Measurements from ENCODE around the gene ZCWPW1.
A peak's percentile ranks its signal among the peaks of the same experiment; 100 is the strongest.

GRCh38 chr7:100456562-100456961, 28.1 kb upstream of the ZCWPW1 start:
- no peak for TF ChIP-seq YY1 (IDR thresholded peaks at IDR 0.05; ENCODE audit: low read depth, low read length)
- TF ChIP-seq CHD2 (IDR thresholded peaks at IDR 0.05; ENCODE audit: low read length) = no peak
- TF ChIP-seq CTCF (IDR thresholded peaks at IDR 0.05; ENCODE audit: control extremely low read depth in 1 of 3, insufficient read depth in 1 of 3, low read depth in 1 of 3, low read length in 3 of 3) = peak; percentile 32 to 41 (median 34); a peak in 3 of 4 replicates
- no peak for TF ChIP-seq POLR2AphosphoS5 (IDR thresholded peaks at IDR 0.05; ENCODE audit: low read depth, low read length)
- TF ChIP-seq HDAC6 (IDR thresholded peaks at IDR 0.05; ENCODE audit: low read depth, low read length) = no peak
- no peak for TF ChIP-seq MAFK (IDR thresholded peaks at IDR 0.05; ENCODE audit: low read depth, low read length)
- no peak for TF ChIP-seq GTF2F1 (IDR thresholded peaks at IDR 0.05; ENCODE audit: borderline replicate concordance, low read depth, low read length)
- no peak for TF ChIP-seq MAX (IDR thresholded peaks at IDR 0.05)
